Coronary artery (tissue), 2 donors: Measurements from ENCODE around the gene SPAG16.
"Not testable (repeated sequence)": the region's sequence is repeated elsewhere in the genome, so short reads cannot be mapped to it uniquely, and the experiment has no call there.

Experiments used
- DNase-seq: peaks from one replicate; pipeline ENCODE4 v3.0.0-alpha.2; 2017; ENCODE audit warnings: low spot score
- H3K27ac ChIP-seq, 2 donors: fragments of 200-600 bp; sonication (generic); one replicate each; pipeline ENCODE4 v1.5.1; 2016 to 2019
- H3K4me3 ChIP-seq: fragments of 200-600 bp; sonication (generic); 2 replicates; pipeline ENCODE4 v1.5.1; 2016; ENCODE audit warnings: mild to moderate bottlenecking, moderate library complexity
- CTCF ChIP-seq: fragments of 200-600 bp; sonication (generic); IDR thresholded peaks from one replicate; pipeline ENCODE4 v1.5.1; 2019; ENCODE audit warnings: antibody characterized with exemption

The SPAG16 gene

GRCh38 chr2:213691351-213691750 lies 407.1 kb downstream of the SPAG16 start:
- no peak for DNase-seq
- H3K27ac ChIP-seq = no peak overlapping the region
- no peak for TF ChIP-seq CTCF
- no peak overlapping the region for H3K4me3 ChIP-seq

- Histone ChIP-seq H3K27ac (no peak overlapping the region), H3K4me3 (no peak overlapping the region)
- DNase-seq = no peak
- TF ChIP-seq CTCF = no peak
Measured at GRCh38 chr2:213696442-213696841, 412.2 kb downstream of the SPAG16 start.

- H3K27ac ChIP-seq, DNase-seq, H3K4me3 ChIP-seq: not testable (repeated sequence)
Measured at GRCh38 chr2:213701365-213701764, 417.1 kb downstream of the SPAG16 start.

GRCh38 chr2:213703406-213704098 lies 419.3 kb downstream of the SPAG16 start:
- H3K27ac ChIP-seq = no peak overlapping the region
- DNase-seq = no peak
- H3K4me3 ChIP-seq = no peak overlapping the region
- TF ChIP-seq CTCF = no peak

- Histone ChIP-seq H3K4me3 (no peak overlapping the region), H3K27ac (no peak overlapping the region)
- no peak for TF ChIP-seq CTCF
- DNase-seq = no peak
Measured at GRCh38 chr2:213710164-213710563, 425.9 kb downstream of the SPAG16 start.

- H3K27ac ChIP-seq, DNase-seq, H3K4me3 ChIP-seq: not testable (repeated sequence)
Measured at GRCh38 chr2:213718411-213718810, 434.1 kb downstream of the SPAG16 start.

- TF ChIP-seq CTCF = no peak
- Histone ChIP-seq H3K4me3 (no peak overlapping the region), H3K27ac (no peak overlapping the region)
- no peak for DNase-seq
Measured at GRCh38 chr2:213722565-213722964, 438.3 kb downstream of the SPAG16 start.

GRCh38 chr2:213723041-213723560 lies 438.8 kb downstream of the SPAG16 start:
- DNase-seq = no peak
- Histone ChIP-seq H3K4me3 (no peak overlapping the region), H3K27ac (no peak overlapping the region)
- TF ChIP-seq CTCF = no peak
